ENCODE measurements around the gene CGB5. TPM values are rescaled to one million over a fixed set of nuclear protein-coding genes. Genes with fewer than 3 reads are reported as not detected.

CGB5 gene
- total and polyA plus RNA-seq, 2 donors (not counting 3 experiments of a cell fraction or from before 2014, with no cell fraction given), result not detected

DNA sequence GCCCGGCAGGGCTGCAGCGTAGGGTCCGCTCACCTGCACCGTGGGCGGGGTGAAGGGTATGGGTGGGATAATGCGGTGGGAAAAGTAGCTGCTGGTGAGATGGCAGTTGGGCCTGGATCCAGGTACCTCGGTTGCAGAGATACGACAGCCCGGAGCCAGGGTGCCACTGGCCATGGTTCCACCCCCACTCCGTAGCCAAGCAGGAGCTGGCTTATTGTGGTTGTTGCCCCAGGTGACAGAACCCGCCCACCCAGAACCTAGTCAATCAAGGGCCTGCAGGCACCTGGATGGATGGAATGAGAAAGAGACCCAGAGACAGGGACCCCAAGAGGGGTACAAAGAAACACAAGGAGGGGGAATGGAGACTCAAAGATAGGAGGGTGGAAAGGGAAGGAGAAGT is 23.3 kb upstream of the CGB5 start:
- Histone ChIP-seq H3K9ac (replicated peaks; ENCODE audit: extremely low read depth, insufficient read depth, low read length) (no peak overlapping the region), H3K36me3 (ENCODE audit: control insufficient read depth in 2 of 2, extremely low read depth in 1 of 2, insufficient read depth in 2 of 2, low read length in 2 of 2) (peaks cover 0 to 6% of the 10 kb centered on the region in 2 experiments), H3K27ac (ENCODE audit: insufficient read depth, low read depth, low read length) (no peak overlapping the region), H3K27me3 (ENCODE audit: control insufficient read depth in 2 of 2, insufficient read depth in 2 of 2, low read length in 2 of 2) (peaks cover 0 to 5% of the 10 kb centered on the region in 2 experiments), H4K20me1 (replicated peaks; ENCODE audit: control insufficient read depth, extremely low read depth, insufficient read depth, low read length) (no peaks in the 10 kb centered on the region), H3K79me2 (ENCODE audit: control insufficient read depth, insufficient read depth, low read length) (no peaks in the 10 kb centered on the region), H3K9me1 (replicated peaks; ENCODE audit: control insufficient read depth, extremely low read depth, insufficient read depth, low read length) (no peaks in the 10 kb centered on the region), H2AFZ (ENCODE audit: low read depth, low read length) (no peak overlapping the region), H3K4me2 (ENCODE audit: insufficient read depth, low read length) (no peak overlapping the region), H3K4me1 (ENCODE audit: control insufficient read depth, extremely low read depth, insufficient read depth, low read length) (peaks cover 10% of the 10 kb centered on the region), H3K4me3 (replicated peaks in 1 of 3; ENCODE audit: insufficient read depth in 1 of 3, low read depth in 1 of 3, low read length in 3 of 3) (no peak overlapping the region), H3K9me3 (replicated peaks; ENCODE audit: control insufficient read depth, insufficient read depth, low read length) (no peaks in the 10 kb centered on the region)
- POLR2A ChIA-PET, result no interaction called here
- intact Hi-C loops (cut with micrococcal nuclease), result no loop called here
- BruUV-seq (replicated peaks), result no TSS peak
- CTCF ChIA-PET, result interaction anchor here (0.8 to 5.4 kb wide), 4 partner anchors 12 to 25 kb away, joined by 3 to 37 read pairs (median 6); no protein-coding TSS in a partner anchor
- dilution Hi-C loops (cut with MboI; ENCODE audit: extremely low pct_ligation_motif_present, low sequenced_read_pairs), result no loop called here
- FAIRE-seq, result no peak
- TF ChIP-seq EZH2 (IDR thresholded peaks at IDR 0.05; ENCODE audit: borderline replicate concordance, low read depth, low read length, severe bottlenecking) (no peak), MYC (IDR thresholded peaks at IDR 0.05; ENCODE audit: low read depth, low read length) (no peak), GATA2 (IDR thresholded peaks at IDR 0.05; ENCODE audit: insufficient read depth, insufficient read length, low read depth, low read length) (no peak), POLR2A (IDR thresholded peaks at IDR 0.05; ENCODE audit: low read depth, low read length) (no peak), FOS (IDR thresholded peaks at IDR 0.05; ENCODE audit: borderline replicate concordance, insufficient read depth, low read length) (no peak), JUN (IDR thresholded peaks at IDR 0.05; ENCODE audit: borderline replicate concordance, insufficient read depth, insufficient read length, low read depth) (no peak), POLR2AphosphoS5 (IDR thresholded peaks at IDR 0.05; ENCODE audit: insufficient read depth, low read depth, low read length) (no peak)
- TF ChIP-seq, protein P1, sequence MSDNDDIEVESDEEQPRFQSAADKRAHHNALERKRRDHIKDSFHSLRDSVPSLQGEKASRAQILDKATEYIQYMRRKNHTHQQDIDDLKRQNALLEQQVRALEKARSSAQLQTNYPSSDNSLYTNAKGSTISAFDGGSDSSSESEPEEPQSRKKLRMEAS (IDR thresholded peaks at IDR 0.05; ENCODE audit: insufficient read depth, insufficient read length), result no peak
- TF ChIP-seq, protein P2, sequence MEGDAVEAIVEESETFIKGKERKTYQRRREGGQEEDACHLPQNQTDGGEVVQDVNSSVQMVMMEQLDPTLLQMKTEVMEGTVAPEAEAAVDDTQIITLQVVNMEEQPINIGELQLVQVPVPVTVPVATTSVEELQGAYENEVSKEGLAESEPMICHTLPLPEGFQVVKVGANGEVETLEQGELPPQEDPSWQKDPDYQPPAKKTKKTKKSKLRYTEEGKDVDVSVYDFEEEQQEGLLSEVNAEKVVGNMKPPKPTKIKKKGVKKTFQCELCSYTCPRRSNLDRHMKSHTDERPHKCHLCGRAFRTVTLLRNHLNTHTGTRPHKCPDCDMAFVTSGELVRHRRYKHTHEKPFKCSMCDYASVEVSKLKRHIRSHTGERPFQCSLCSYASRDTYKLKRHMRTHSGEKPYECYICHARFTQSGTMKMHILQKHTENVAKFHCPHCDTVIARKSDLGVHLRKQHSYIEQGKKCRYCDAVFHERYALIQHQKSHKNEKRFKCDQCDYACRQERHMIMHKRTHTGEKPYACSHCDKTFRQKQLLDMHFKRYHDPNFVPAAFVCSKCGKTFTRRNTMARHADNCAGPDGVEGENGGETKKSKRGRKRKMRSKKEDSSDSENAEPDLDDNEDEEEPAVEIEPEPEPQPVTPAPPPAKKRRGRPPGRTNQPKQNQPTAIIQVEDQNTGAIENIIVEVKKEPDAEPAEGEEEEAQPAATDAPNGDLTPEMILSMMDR (IDR thresholded peaks at IDR 0.05; ENCODE audit: extremely low read depth in 1 of 2, insufficient read depth in 1 of 2, low read depth in 1 of 2, low read length in 2 of 2), result no peak
- no peak for DNase-seq (ENCODE audit: low read depth, low spot score)
